ENCODE measurements around the gene PPP2R5D.
A peak's percentile ranks its signal among the peaks of the same experiment; 100 is the strongest.
"Not testable (repeated sequence)": the region's sequence is repeated elsewhere in the genome, so short reads cannot be mapped to it uniquely, and the experiment has no call there.

PPP2R5D gene

GRCh38 chr6:43026365-43026764, 42.0 kb downstream of the PPP2R5D start:
- DNase-seq (ENCODE audit: low read depth in 2 of 2), result no peak

- DNase-seq (ENCODE audit: low read depth in 2 of 2), result no peak
These were observed 44.8 kb downstream of the PPP2R5D start for GRCh38 chr6:43029120-43029519.

GRCh38 chr6:43032326-43032725, 48.0 kb downstream of the PPP2R5D start:
- DNase-seq (ENCODE audit: low read depth in 2 of 2), result no peak

- no peak for DNase-seq (ENCODE audit: low read depth in 2 of 2)
These were observed 49.3 kb downstream of the PPP2R5D start for GRCh38 chr6:43033496-43034189.

- DNase-seq (ENCODE audit: low read depth in 2 of 2), result no peak
These were observed 49.8 kb downstream of the PPP2R5D start for GRCh38 chr6:43034190-43034525.

GRCh38 chr6:43035495-43036194, 51.3 kb downstream of the PPP2R5D start:
- DNase-seq (ENCODE audit: low read depth in 2 of 2), result no peak

GRCh38 chr6:43036712-43037111, 52.3 kb downstream of the PPP2R5D start:
- no peak for DNase-seq (ENCODE audit: low read depth in 2 of 2)

- no peak for DNase-seq (ENCODE audit: low read depth in 2 of 2)
These were observed 52.8 kb downstream of the PPP2R5D start for GRCh38 chr6:43037197-43037596.

- no peak for DNase-seq (ENCODE audit: low read depth in 2 of 2)
These were observed 53.3 kb downstream of the PPP2R5D start for GRCh38 chr6:43037706-43038105.

- no peak for DNase-seq (ENCODE audit: low read depth in 2 of 2)
These were observed 54.4 kb downstream of the PPP2R5D start for GRCh38 chr6:43038727-43039126.

GRCh38 chr6:43040542-43041257, 56.3 kb downstream of the PPP2R5D start:
- DNase-seq (ENCODE audit: low read depth in 2 of 2), result no peak

- not testable (repeated sequence) for DNase-seq (ENCODE audit: low read depth in 2 of 2)
These were observed 57.1 kb downstream of the PPP2R5D start for GRCh38 chr6:43041475-43041874.

- no peak for DNase-seq (ENCODE audit: low read depth in 2 of 2)
These were observed 58.9 kb downstream of the PPP2R5D start for GRCh38 chr6:43043310-43043709.

- DNase-seq (ENCODE audit: low read depth in 2 of 2), result no peak
These were observed 61.1 kb downstream of the PPP2R5D start for GRCh38 chr6:43045371-43045930.

GRCh38 chr6:43047998-43048397, 63.6 kb downstream of the PPP2R5D start:
- DNase-seq (ENCODE audit: low read depth in 2 of 2), result no peak

GRCh38 chr6:43050981-43051380, 66.6 kb downstream of the PPP2R5D start:
- no peak for DNase-seq (ENCODE audit: low read depth in 2 of 2)

- no peak for DNase-seq (ENCODE audit: low read depth in 2 of 2)
These were observed 68.0 kb downstream of the PPP2R5D start for GRCh38 chr6:43052225-43052841.

GRCh38 chr6:43052842-43053544, 68.6 kb downstream of the PPP2R5D start:
- DNase-seq (ENCODE audit: low read depth in 2 of 2), result no peak

GRCh38 chr6:43053545-43054205, 69.3 kb downstream of the PPP2R5D start, which contains the start of gene CUL7:
Gene CUL7 (minus strand): TSS chr6:43053851. CDS start chr6:43052788, 1,063 bp downstream.
- peak; percentile 71 to 85 for DNase-seq (ENCODE audit: low read depth in 2 of 2)

- DNase-seq (ENCODE audit: low read depth in 2 of 2), result no peak
These were observed 70.0 kb downstream of the PPP2R5D start for GRCh38 chr6:43054206-43054943.

All from stimulated activated CD8-positive, alpha-beta memory T cell treated with anti-CD3 and anti-CD28 coated beads, Interleukin-7, amount 100 ng/mL, for 4 hours (primary cell).